ENCODE measurements around the gene ACO2.
A peak's percentile ranks its signal among the peaks of the same experiment; 100 is the strongest.

ACO2 gene

DNA sequence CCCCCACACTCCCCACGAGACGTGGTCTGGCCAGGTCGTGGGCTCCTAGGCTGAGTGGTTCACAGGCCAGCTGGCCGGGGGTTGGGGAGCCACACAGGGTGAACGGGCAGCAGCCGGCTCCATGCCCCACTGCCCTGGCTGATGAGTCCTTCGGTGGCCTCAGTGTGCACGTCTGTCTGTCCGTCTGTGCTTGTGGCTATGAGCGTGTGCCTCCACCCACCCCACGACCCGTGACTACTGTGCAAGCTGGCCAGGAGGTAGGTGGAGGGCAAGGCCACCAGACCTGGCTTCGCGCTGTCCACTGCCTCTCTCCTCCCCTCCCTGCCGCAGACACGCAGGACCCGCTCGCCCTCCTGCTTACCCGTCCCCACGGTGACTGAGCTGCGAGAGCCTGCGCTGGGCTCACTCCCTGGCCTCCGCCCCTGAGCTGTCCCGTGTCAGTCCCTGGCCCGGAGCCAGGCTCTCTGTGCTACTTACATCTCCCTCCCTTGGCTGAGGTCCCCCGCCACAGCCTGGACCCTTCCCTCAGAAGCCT is 106.0 kb downstream of the ACO2 start:
- Histone ChIP-seq H3K27ac (ENCODE audit: low read length) (no peak overlapping the region), H3K9ac (ENCODE audit: low read length) (no peak overlapping the region), H3K79me2 (ENCODE audit: low read length) (no peaks in the 10 kb centered on the region), H3K27me3 (ENCODE audit: low read depth, low read length) (no peaks in the 10 kb centered on the region), H3K4me2 (ENCODE audit: low read length) (no peak overlapping the region), H3K36me3 (replicated peaks; ENCODE audit: low read depth, low read length) (no peaks in the 10 kb centered on the region), H3K4me3 (ENCODE audit: low read length) (no peak overlapping the region), H2AFZ (ENCODE audit: low read depth, low read length) (no peak overlapping the region), H4K20me1 (ENCODE audit: insufficient read depth, low read length) (no peaks in the 10 kb centered on the region), H3K9me3 (ENCODE audit: insufficient read depth, low read length) (no peaks in the 10 kb centered on the region), H3K4me1 (ENCODE audit: low read length) (no peaks in the 10 kb centered on the region)
- no peak for TF ChIP-seq EZH2phosphoT487 (IDR thresholded peaks at IDR 0.05; ENCODE audit: low read depth)
- TF ChIP-seq, protein P1, sequence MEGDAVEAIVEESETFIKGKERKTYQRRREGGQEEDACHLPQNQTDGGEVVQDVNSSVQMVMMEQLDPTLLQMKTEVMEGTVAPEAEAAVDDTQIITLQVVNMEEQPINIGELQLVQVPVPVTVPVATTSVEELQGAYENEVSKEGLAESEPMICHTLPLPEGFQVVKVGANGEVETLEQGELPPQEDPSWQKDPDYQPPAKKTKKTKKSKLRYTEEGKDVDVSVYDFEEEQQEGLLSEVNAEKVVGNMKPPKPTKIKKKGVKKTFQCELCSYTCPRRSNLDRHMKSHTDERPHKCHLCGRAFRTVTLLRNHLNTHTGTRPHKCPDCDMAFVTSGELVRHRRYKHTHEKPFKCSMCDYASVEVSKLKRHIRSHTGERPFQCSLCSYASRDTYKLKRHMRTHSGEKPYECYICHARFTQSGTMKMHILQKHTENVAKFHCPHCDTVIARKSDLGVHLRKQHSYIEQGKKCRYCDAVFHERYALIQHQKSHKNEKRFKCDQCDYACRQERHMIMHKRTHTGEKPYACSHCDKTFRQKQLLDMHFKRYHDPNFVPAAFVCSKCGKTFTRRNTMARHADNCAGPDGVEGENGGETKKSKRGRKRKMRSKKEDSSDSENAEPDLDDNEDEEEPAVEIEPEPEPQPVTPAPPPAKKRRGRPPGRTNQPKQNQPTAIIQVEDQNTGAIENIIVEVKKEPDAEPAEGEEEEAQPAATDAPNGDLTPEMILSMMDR (IDR thresholded peaks at IDR 0.05; ENCODE audit: low read depth, low read length): no peak

DNA sequence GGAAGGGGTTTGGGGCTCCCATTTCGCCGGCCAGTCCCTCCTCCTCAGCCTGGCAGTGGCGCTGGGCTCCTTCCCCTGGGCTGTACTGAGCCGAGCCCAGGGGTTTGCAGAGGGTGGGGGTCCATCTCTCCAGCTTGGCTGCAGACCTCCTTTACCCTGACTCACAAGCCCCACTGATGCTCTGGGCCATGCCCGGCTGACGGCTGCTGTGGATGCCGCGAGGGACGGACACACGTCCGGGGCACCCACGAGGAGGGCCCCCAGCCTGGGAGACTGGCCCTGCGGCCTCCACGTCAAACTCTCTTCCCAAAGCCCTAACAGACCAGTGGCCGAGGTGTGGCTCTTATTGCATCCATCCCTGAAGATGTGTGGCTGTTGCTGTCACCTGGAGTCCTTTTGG is 106.6 kb downstream of the ACO2 start:
- H2AFZ ChIP-seq (ENCODE audit: low read depth, low read length): no peak overlapping the region
- TF ChIP-seq, protein P1 (IDR thresholded peaks at IDR 0.05; ENCODE audit: low read depth, low read length): no peak
- TF ChIP-seq EZH2phosphoT487 (IDR thresholded peaks at IDR 0.05; ENCODE audit: low read depth): no peak
- no peak overlapping the region for H3K4me3 ChIP-seq (ENCODE audit: low read length)
- H3K4me1 ChIP-seq (ENCODE audit: low read length): peaks cover 3% of the 10 kb centered on the region; the same call in 1 of the 2 replicates
- H3K36me3 ChIP-seq (replicated peaks; ENCODE audit: low read depth, low read length): no peaks in the 10 kb centered on the region
- no peak overlapping the region for H3K9ac ChIP-seq (ENCODE audit: low read length)
- H3K4me2 ChIP-seq (ENCODE audit: low read length): no peak overlapping the region
- H3K27ac ChIP-seq (ENCODE audit: low read length): no peak overlapping the region
- H3K27me3 ChIP-seq (ENCODE audit: low read depth, low read length): no peaks in the 10 kb centered on the region
- H3K79me2 ChIP-seq (ENCODE audit: low read length): no peaks in the 10 kb centered on the region
- no peaks in the 10 kb centered on the region for H3K9me3 ChIP-seq (ENCODE audit: insufficient read depth, low read length)
- H4K20me1 ChIP-seq (ENCODE audit: insufficient read depth, low read length): no peaks in the 10 kb centered on the region

DNA sequence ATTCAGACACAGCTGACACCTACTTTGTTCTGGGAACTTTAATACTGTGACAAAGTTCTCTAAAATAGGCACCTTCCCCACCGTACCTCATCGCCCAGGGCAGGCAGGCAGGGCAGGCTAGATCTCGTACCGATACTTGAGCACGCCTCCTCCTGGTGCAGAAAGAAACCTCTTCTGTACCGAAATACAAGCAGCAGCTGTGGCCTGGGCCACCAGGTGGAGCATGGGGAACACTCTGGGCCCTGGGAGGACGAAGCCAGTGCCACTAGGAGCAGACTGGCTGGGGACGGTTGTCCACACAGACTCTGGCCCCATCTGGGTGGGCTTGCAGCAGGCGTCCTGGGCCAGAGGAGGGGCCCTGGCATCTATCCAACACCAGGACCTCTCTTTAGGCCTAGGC is 108.0 kb downstream of the ACO2 start:
- TF ChIP-seq, protein P1 (IDR thresholded peaks at IDR 0.05; ENCODE audit: low read depth, low read length): peak; percentile 65
- no peak for TF ChIP-seq EZH2phosphoT487 (IDR thresholded peaks at IDR 0.05; ENCODE audit: low read depth)
- no peak overlapping the region for H3K4me3 ChIP-seq (ENCODE audit: low read length)
- H3K27ac ChIP-seq (ENCODE audit: low read length): no peak overlapping the region
- H2AFZ ChIP-seq (ENCODE audit: low read depth, low read length): no peak overlapping the region
- no peaks in the 10 kb centered on the region for H3K79me2 ChIP-seq (ENCODE audit: low read length)
- no peaks in the 10 kb centered on the region for H4K20me1 ChIP-seq (ENCODE audit: insufficient read depth, low read length)
- no peaks in the 10 kb centered on the region for H3K27me3 ChIP-seq (ENCODE audit: low read depth, low read length)
- H3K36me3 ChIP-seq (replicated peaks; ENCODE audit: low read depth, low read length): no peaks in the 10 kb centered on the region
- no peak overlapping the region for H3K4me2 ChIP-seq (ENCODE audit: low read length)
- no peak overlapping the region for H3K9ac ChIP-seq (ENCODE audit: low read length)
- no peaks in the 10 kb centered on the region for H3K9me3 ChIP-seq (ENCODE audit: insufficient read depth, low read length)
- H3K4me1 ChIP-seq (ENCODE audit: low read length): peaks cover 12% of the 10 kb centered on the region; the same call in 1 of the 2 replicates

DNA sequence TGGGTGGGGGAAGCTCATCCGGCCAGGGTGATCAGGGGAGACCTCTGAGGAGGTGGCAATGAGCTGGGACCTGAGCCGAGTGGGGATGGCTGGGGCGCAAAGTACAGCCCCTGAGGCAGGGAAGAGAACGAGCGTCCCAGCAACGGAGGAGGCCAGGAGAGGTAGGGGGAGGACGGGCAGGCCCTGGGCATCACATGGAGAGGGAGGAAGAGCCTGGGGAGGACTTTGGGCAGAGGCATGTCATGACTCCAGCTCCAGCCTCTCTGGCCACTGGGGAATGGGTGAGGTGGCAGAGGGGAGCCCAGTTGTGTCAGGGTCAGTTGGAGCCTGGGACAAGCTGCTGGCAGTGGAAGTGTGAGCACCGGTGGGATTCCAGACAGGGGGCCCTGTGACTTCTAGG is 109.2 kb downstream of the ACO2 start:
- Histone ChIP-seq H3K27ac (ENCODE audit: low read length) (no peak overlapping the region), H3K79me2 (ENCODE audit: low read length) (no peaks in the 10 kb centered on the region), H3K36me3 (replicated peaks; ENCODE audit: low read depth, low read length) (no peaks in the 10 kb centered on the region), H3K9me3 (ENCODE audit: insufficient read depth, low read length) (no peaks in the 10 kb centered on the region), H3K4me3 (ENCODE audit: low read length) (no peak overlapping the region), H3K27me3 (ENCODE audit: low read depth, low read length) (no peaks in the 10 kb centered on the region), H3K4me1 (ENCODE audit: low read length) (peaks cover 21% of the 10 kb centered on the region), H3K4me2 (ENCODE audit: low read length) (no peak overlapping the region), H4K20me1 (ENCODE audit: insufficient read depth, low read length) (no peaks in the 10 kb centered on the region), H3K9ac (ENCODE audit: low read length) (no peak overlapping the region), H2AFZ (ENCODE audit: low read depth, low read length) (no peak overlapping the region)
- no peak for TF ChIP-seq EZH2phosphoT487 (IDR thresholded peaks at IDR 0.05; ENCODE audit: low read depth)
- TF ChIP-seq, protein P1 (IDR thresholded peaks at IDR 0.05; ENCODE audit: low read depth, low read length): no peak
